GM23338 (cell line): ENCODE results near the gene FHIP1B. TPM values are rescaled to one million over a fixed set of nuclear protein-coding genes. Genes with fewer than 3 reads are reported as not detected.

Experiments used
- ATAC-seq: fragments of 200-7000 bp; cut with Tn5 transposase; 3 replicates; pipeline ENCODE4 v1.9.1; 2020
- DNase-seq: peaks from one replicate; pipeline ENCODE4 v3.0.0-alpha.2; 2015; ENCODE audit warnings: low spot score
- H2AFZ ChIP-seq: fragments of 200-600 bp; sonication (generic); 2 replicates; pipeline ENCODE4 v1.8.0; 2016; ENCODE audit warnings: antibody characterized with exemption, mild to moderate bottlenecking, moderate library complexity
- H3F3A ChIP-seq: fragments of 200-600 bp; sonication (generic); replicated peaks from 2 replicates; pipeline ENCODE4 v1.8.0; 2017; ENCODE audit warnings: antibody characterized with exemption, mixed run types, low read depth
- H3K27ac ChIP-seq: fragments of 200-600 bp; sonication (generic); 2 replicates; pipeline ENCODE4 v1.6.1; 2016; ENCODE audit warnings: low read depth
- H3K27me3 ChIP-seq: fragments of 200-600 bp; sonication (generic); 2 replicates; pipeline ENCODE4 v1.8.0; 2016; ENCODE audit warnings: mild to moderate bottlenecking, mixed run types, moderate library complexity; ENCODE audit not compliant: insufficient read depth
- H3K36me3 ChIP-seq: fragments of 200-600 bp; sonication (generic); 2 replicates; pipeline ENCODE4 v1.8.0; 2016; ENCODE audit warnings: mild to moderate bottlenecking; ENCODE audit not compliant: insufficient read depth
- H3K4me1 ChIP-seq: fragments of 200-600 bp; sonication (generic); 2 replicates; pipeline ENCODE4 v1.8.0; 2016; ENCODE audit warnings: mild to moderate bottlenecking, moderate library complexity; ENCODE audit not compliant: insufficient read depth
- H3K4me2 ChIP-seq: fragments of 200-600 bp; sonication (generic); 2 replicates; pipeline ENCODE4 v1.7.1; 2017; ENCODE audit warnings: mixed run types
- H3K4me3 ChIP-seq: fragments of 200-600 bp; sonication (generic); 2 replicates; pipeline ENCODE4 v1.6.1; 2016; ENCODE audit warnings: mixed run types
- H3K79me2 ChIP-seq: fragments of 200-600 bp; sonication (generic); replicated peaks from 2 replicates; pipeline ENCODE4 v1.8.0; 2017; ENCODE audit warnings: mild to moderate bottlenecking; ENCODE audit not compliant: insufficient read depth
- H3K9me2 ChIP-seq: fragments of 200-600 bp; sonication (generic); 2 replicates; pipeline ENCODE4 v1.8.0; 2017; ENCODE audit not compliant: insufficient read depth
- H4K20me1 ChIP-seq: fragments of 200-600 bp; sonication (generic); replicated peaks from 2 replicates; pipeline ENCODE4 v1.8.0; 2017; ENCODE audit warnings: mild to moderate bottlenecking; ENCODE audit not compliant: insufficient read depth
- H3K27ac Mint-ChIP-seq: 2 replicates; pipeline ENCODE4 v1.8.0; 2020; ENCODE audit warnings: inconsistent platforms, mild to moderate bottlenecking, moderate library complexity, mixed read lengths
- H3K27me3 Mint-ChIP-seq: 3 replicates; pipeline ENCODE4 v1.8.0; 2022; ENCODE audit warnings: low read depth, mild to moderate bottlenecking, moderate library complexity, mixed read lengths, inconsistent platforms; ENCODE audit not compliant: insufficient read depth, poor library complexity
- H3K36me3 Mint-ChIP-seq: 3 replicates; pipeline ENCODE4 v1.8.0; 2021; ENCODE audit warnings: low read depth, mild to moderate bottlenecking, inconsistent platforms, moderate library complexity, mixed read lengths
- H3K4me1 Mint-ChIP-seq: 3 replicates; pipeline ENCODE4 v1.8.0; 2020; ENCODE audit warnings: mild to moderate bottlenecking, inconsistent platforms, mixed read lengths
- H3K4me3 Mint-ChIP-seq: 3 replicates; pipeline ENCODE4 v1.8.0; 2021; ENCODE audit warnings: moderate library complexity, mild to moderate bottlenecking, inconsistent platforms, mixed read lengths
- H3K9me3 Mint-ChIP-seq: 3 replicates; pipeline ENCODE4 v1.8.0; 2020; ENCODE audit warnings: moderate library complexity, mild to moderate bottlenecking, inconsistent platforms, mixed read lengths
- CREB1 ChIP-seq: fragments of 250-450 bp; sonication (Bioruptor Pico); IDR thresholded peaks from 2 replicates; pipeline ENCODE4 v1.5.0; 2020; ENCODE audit warnings: low read depth, mild to moderate bottlenecking, moderate library complexity
- ETS1 ChIP-seq: IDR thresholded peaks from 2 replicates; pipeline ENCODE4 v1.6.1; 2016; ENCODE audit warnings: antibody characterized with exemption
- EZH2 ChIP-seq: fragments of 200-600 bp; sonication (generic); IDR thresholded peaks from one replicate; pipeline ENCODE4 v1.8.0; 2017; ENCODE audit warnings: antibody characterized with exemption, mild to moderate bottlenecking, low read depth; ENCODE audit not compliant: unreplicated experiment
- EZH2phosphoT487 ChIP-seq: fragments of 200-600 bp; sonication (generic); IDR thresholded peaks from one replicate; pipeline ENCODE4 v1.8.1; 2018; ENCODE audit warnings: antibody characterized with exemption; ENCODE audit not compliant: unreplicated experiment
- JUNB ChIP-seq: IDR thresholded peaks from one replicate; pipeline ENCODE4 v1.6.1; 2016; ENCODE audit warnings: antibody characterized with exemption; ENCODE audit not compliant: unreplicated experiment
- NANOG ChIP-seq: IDR thresholded peaks from 2 replicates; pipeline ENCODE4 v1.6.1; 2016; ENCODE audit warnings: antibody characterized with exemption, borderline replicate concordance
- STAT1 ChIP-seq: IDR thresholded peaks from one replicate; pipeline ENCODE4 v1.6.1; 2016; ENCODE audit warnings: antibody characterized with exemption; ENCODE audit not compliant: unreplicated experiment
- ZNF114 ChIP-seq: fragments of 250-450 bp; sonication (Bioruptor Pico); IDR thresholded peaks from 2 replicates; pipeline ENCODE4 v1.5.0; 2020; ENCODE audit warnings: mild to moderate bottlenecking, moderate library complexity
- ZNF331 ChIP-seq: fragments of 250-450 bp; sonication (Bioruptor Pico); IDR thresholded peaks from 2 replicates; pipeline ENCODE4 v1.5.0; 2020; ENCODE audit warnings: low read depth, mild to moderate bottlenecking, moderate library complexity
- polyA plus RNA-seq: library from polyadenylated mRNA; unstranded; fragments of >200 nt; fragmentation: Nextera tagmentation; extraction: Ambion mirVana; gene quantifications from 2 replicates; pipeline ENCODE4 v1.2.1, GENCODE V29; 2016
- total RNA-seq: library from RNA; depleted of rRNA; stranded (reverse); fragments of >200 nt; shearing (Covaris generic); gene quantifications from 2 replicates; pipeline ENCODE4 v1.2.3, GENCODE V29; 2014
- TF ChIP-seq, protein P1 (sequence below): IDR thresholded peaks from one replicate; pipeline ENCODE4 v1.6.1; 2018; ENCODE audit warnings: antibody characterized with exemption; ENCODE audit not compliant: unreplicated experiment

Gene FHIP1B
- total and polyA plus RNA-seq, 2 experiments from 2014 or later: 10.3 to 34.5 TPM

- ATAC-seq (no peak), DNase-seq (no peak)
- Mint-ChIP-seq H3K27ac (no peak overlapping the region), H3K27me3 (no peaks in the 10 kb centered on the region), H3K36me3 (peaks cover 19% of the 10 kb centered on the region), H3K4me3 (no peak overlapping the region), H3K4me1 (no peaks in the 10 kb centered on the region), H3K9me3 (no peaks in the 10 kb centered on the region)
- H2AFZ ChIP-seq: no peak overlapping the region
- no peaks in the 10 kb centered on the region for H3K9me2 ChIP-seq
- H3K4me2 ChIP-seq: no peak overlapping the region
- H3K4me3 ChIP-seq: no peak overlapping the region
- no peaks in the 10 kb centered on the region for H3K4me1 ChIP-seq
- no peak for TF ChIP-seq CREB1
- no peak for TF ChIP-seq STAT1
- TF ChIP-seq ETS1: no peak
- TF ChIP-seq ZNF331: no peak
- no peak for TF ChIP-seq JUNB
- TF ChIP-seq EZH2phosphoT487: no peak
- TF ChIP-seq ZNF114: no peak
- H3K27me3 ChIP-seq: no peaks in the 10 kb centered on the region
- H3K36me3 ChIP-seq: 0 out of 2 replicates have a peak, but pooled peaks cover 9% of the 10 kb centered on the region
- no peaks in the 10 kb centered on the region for H3K79me2 ChIP-seq
- no peak overlapping the region for H3K27ac ChIP-seq
- no peaks in the 10 kb centered on the region for H3F3A ChIP-seq
- H4K20me1 ChIP-seq: 0 out of 2 replicates have a peak, but pooled peaks cover 2% of the 10 kb centered on the region
Observed at GRCh38 chr11:6216501-6216900, 17.9 kb downstream of the FHIP1B start.

DNA sequence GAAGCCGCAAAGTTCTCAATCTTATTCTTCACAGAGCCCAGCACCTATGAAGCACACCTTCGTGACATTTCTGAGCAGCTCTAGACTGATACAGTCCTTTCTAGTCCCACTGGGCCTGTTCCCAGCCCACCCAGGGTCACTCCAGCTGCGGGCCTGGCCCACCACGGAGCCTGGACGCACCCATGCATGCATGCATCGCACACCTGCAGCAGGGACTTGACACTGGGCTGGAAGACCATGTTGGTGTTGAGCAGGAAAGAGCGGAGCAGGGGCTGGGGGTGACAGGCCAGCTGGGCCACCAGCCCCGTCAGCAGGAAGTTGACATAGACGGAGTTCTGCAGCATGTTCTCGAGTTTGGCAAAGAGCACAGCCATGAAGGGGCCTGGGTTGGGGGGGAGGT is 19.9 kb downstream of the FHIP1B start:
- no peak overlapping the region for H3K4me3 ChIP-seq
- H3K79me2 ChIP-seq: no peaks in the 10 kb centered on the region
- DNase-seq: no peak
- H3K4me1 ChIP-seq: no peaks in the 10 kb centered on the region
- no peaks in the 10 kb centered on the region for H3K9me3 Mint-ChIP-seq
- TF ChIP-seq ZNF114: no peak
- TF ChIP-seq NANOG: no peak
- TF ChIP-seq, protein P1, sequence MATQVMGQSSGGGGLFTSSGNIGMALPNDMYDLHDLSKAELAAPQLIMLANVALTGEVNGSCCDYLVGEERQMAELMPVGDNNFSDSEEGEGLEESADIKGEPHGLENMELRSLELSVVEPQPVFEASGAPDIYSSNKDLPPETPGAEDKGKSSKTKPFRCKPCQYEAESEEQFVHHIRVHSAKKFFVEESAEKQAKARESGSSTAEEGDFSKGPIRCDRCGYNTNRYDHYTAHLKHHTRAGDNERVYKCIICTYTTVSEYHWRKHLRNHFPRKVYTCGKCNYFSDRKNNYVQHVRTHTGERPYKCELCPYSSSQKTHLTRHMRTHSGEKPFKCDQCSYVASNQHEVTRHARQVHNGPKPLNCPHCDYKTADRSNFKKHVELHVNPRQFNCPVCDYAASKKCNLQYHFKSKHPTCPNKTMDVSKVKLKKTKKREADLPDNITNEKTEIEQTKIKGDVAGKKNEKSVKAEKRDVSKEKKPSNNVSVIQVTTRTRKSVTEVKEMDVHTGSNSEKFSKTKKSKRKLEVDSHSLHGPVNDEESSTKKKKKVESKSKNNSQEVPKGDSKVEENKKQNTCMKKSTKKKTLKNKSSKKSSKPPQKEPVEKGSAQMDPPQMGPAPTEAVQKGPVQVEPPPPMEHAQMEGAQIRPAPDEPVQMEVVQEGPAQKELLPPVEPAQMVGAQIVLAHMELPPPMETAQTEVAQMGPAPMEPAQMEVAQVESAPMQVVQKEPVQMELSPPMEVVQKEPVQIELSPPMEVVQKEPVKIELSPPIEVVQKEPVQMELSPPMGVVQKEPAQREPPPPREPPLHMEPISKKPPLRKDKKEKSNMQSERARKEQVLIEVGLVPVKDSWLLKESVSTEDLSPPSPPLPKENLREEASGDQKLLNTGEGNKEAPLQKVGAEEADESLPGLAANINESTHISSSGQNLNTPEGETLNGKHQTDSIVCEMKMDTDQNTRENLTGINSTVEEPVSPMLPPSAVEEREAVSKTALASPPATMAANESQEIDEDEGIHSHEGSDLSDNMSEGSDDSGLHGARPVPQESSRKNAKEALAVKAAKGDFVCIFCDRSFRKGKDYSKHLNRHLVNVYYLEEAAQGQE: no peak
- TF ChIP-seq ZNF331: no peak
- TF ChIP-seq EZH2: no peak
- no peak for TF ChIP-seq EZH2phosphoT487
- no peak overlapping the region for H3K4me3 Mint-ChIP-seq
- H3K4me2 ChIP-seq: no peak overlapping the region
- H3K4me1 Mint-ChIP-seq: no peaks in the 10 kb centered on the region
- H2AFZ ChIP-seq: no peak overlapping the region
- no peaks in the 10 kb centered on the region for H3K27me3 Mint-ChIP-seq
- H3K27ac Mint-ChIP-seq: no peak overlapping the region
- H3K9me2 ChIP-seq: no peaks in the 10 kb centered on the region
- no peak for ATAC-seq
- no peaks in the 10 kb centered on the region for H3F3A ChIP-seq
- H3K36me3 Mint-ChIP-seq: peaks cover 19% of the 10 kb centered on the region
- no peak overlapping the region for H3K27ac ChIP-seq
- H4K20me1 ChIP-seq: no peaks in the 10 kb centered on the region
- H3K27me3 ChIP-seq: no peaks in the 10 kb centered on the region
- 0 out of 2 replicates have a peak, but pooled peaks cover 4% of the 10 kb centered on the region for H3K36me3 ChIP-seq
